SK-N-SH (cell line): ENCODE measurements around the gene MEIS2. TPM values are rescaled to one million over a fixed set of nuclear protein-coding genes. Genes with fewer than 3 reads are reported as not detected.
A peak's percentile ranks its signal among the peaks of the same experiment; 100 is the strongest.

Source experiments
- CTCF ChIA-PET: fragments of 300-600, 350-600 bp; formaldehyde crosslinking; extraction: SDS; loops from one replicate; lab custom pipeline; 2021; lab: Yijun Ruan, JAX
- POLR2A ChIA-PET: fragments of 350-600 bp; sonication (Branson Sonifier 250); formaldehyde crosslinking; extraction: SDS; loops from one replicate; lab custom pipeline; 2020; ENCODE audit warnings: antibody characterized with exemption, inconsistent platforms; lab: Yijun Ruan, JAX
- DNase-seq: peaks from one replicate; pipeline ENCODE4 v3.0.0; 2012
- H2AFZ ChIP-seq: fragments of 200-600 bp; sonication (generic); 2 replicates; pipeline ENCODE4 v1.8.1; 2016; ENCODE audit warnings: antibody characterized with exemption, mild to moderate bottlenecking, low read depth
- H3F3A ChIP-seq: fragments of 200-600 bp; sonication (generic); replicated peaks from 2 replicates; pipeline ENCODE3; 2016; ENCODE audit warnings: antibody characterized with exemption, mild to moderate bottlenecking; ENCODE audit not compliant: insufficient read depth
- H3K27ac ChIP-seq, 2 experiments: fragments of 200-500 bp in 1 of 2; fragments of 200-600 bp in 1 of 2; sonication (Bioruptor generic) in 1 of 2; sonication (generic), shearing (Covaris generic) in 1 of 2; 2 replicates each; pipeline versions ENCODE4 v1.5.1 to v1.6.1; 2014 to 2016; ENCODE audit warnings: low read depth in 2 of 2, inconsistent platforms in 1 of 2, low read length in 1 of 2, mild to moderate bottlenecking in 1 of 2, mixed read lengths in 1 of 2
- H3K27me3 ChIP-seq: fragments of 200-600 bp; sonication (generic), shearing (Covaris generic); 2 replicates; pipeline ENCODE4 v1.6.1; 2016; ENCODE audit warnings: mixed run types; ENCODE audit not compliant: insufficient read depth
- H3K36me3 ChIP-seq, 2 experiments: fragments of 200-500 bp in 1 of 2; fragments of 200-600 bp in 1 of 2; sonication (Bioruptor generic) in 1 of 2; sonication (generic) in 1 of 2; replicated peaks in 1 of 2; 2 replicates each; pipeline versions ENCODE3 to v1.5.1; 2014 to 2016; ENCODE audit warnings: low read length in 1 of 2, mild to moderate bottlenecking in 1 of 2; ENCODE audit not compliant: insufficient read depth in 2 of 2, control insufficient read depth in 1 of 2
- H3K4me1 ChIP-seq, 2 experiments: fragments of 200-500 bp in 1 of 2; fragments of 200-600 bp in 1 of 2; sonication (Bioruptor generic) in 1 of 2; sonication (generic), shearing (Covaris generic) in 1 of 2; 2 replicates each; pipeline versions ENCODE4 v1.5.1 to v1.6.1; 2014 to 2016; ENCODE audit warnings: low read depth in 1 of 2, low read length in 1 of 2, mixed run types in 1 of 2; ENCODE audit not compliant: insufficient read depth in 2 of 2, control insufficient read depth in 1 of 2
- H3K4me2 ChIP-seq: fragments of 200-600 bp; sonication (generic), shearing (Covaris generic); 2 replicates; pipeline ENCODE4 v1.6.1; 2017; ENCODE audit warnings: mixed run types
- H3K4me3 ChIP-seq, 2 experiments: fragments of 200-500 bp in 1 of 2; fragments of 200-600 bp in 1 of 2; sonication (Bioruptor generic) in 1 of 2; sonication (generic), shearing (Covaris generic) in 1 of 2; 2 replicates each; pipeline versions ENCODE4 v1.5.1 to v1.8.1; 2014 to 2016; ENCODE audit warnings: low read depth in 2 of 2, inconsistent platforms in 1 of 2, low read length in 1 of 2, mild to moderate bottlenecking in 1 of 2, mixed read lengths in 1 of 2, moderate library complexity in 1 of 2
- H3K79me2 ChIP-seq: fragments of 200-600 bp; sonication (generic); 2 replicates; pipeline ENCODE4 v1.8.1; 2017; ENCODE audit warnings: mild to moderate bottlenecking; ENCODE audit not compliant: insufficient read depth
- H3K9ac ChIP-seq: fragments of 200-600 bp; sonication (generic); 2 replicates; pipeline ENCODE4 v1.6.1; 2017; ENCODE audit warnings: mixed run types
- H3K9me2 ChIP-seq: fragments of 200-600 bp; sonication (generic); 2 replicates; pipeline ENCODE4 v1.6.1; 2017; ENCODE audit warnings: mixed run types
- H3K9me3 ChIP-seq: fragments of 200-600 bp; sonication (generic); 2 replicates; pipeline ENCODE4 v1.6.1; 2017; ENCODE audit warnings: mixed run types, mild to moderate bottlenecking, moderate library complexity
- H4K20me1 ChIP-seq: fragments of 200-600 bp; sonication (generic); 2 replicates; pipeline ENCODE4 v1.6.1; 2017; ENCODE audit warnings: mild to moderate bottlenecking, mixed run types; ENCODE audit not compliant: insufficient read depth
- FOSL2 ChIP-seq: IDR thresholded peaks from 2 replicates; pipeline ENCODE4 v1.4.0; 2012; ENCODE audit warnings: low read depth, mild to moderate bottlenecking, moderate library complexity, borderline replicate concordance
- FOXJ3 ChIP-seq: sonication (generic); formaldehyde crosslinking; IDR thresholded peaks from 2 replicates; pipeline ENCODE4 v1.5.1; 2020; ENCODE audit warnings: mild to moderate bottlenecking, missing genetic modification reagents
- GABPA ChIP-seq: IDR thresholded peaks from 2 replicates; pipeline ENCODE4 v1.4.0; 2012; ENCODE audit warnings: low read depth, mild to moderate bottlenecking
- GATA2 ChIP-seq: sonication (generic); formaldehyde crosslinking; IDR thresholded peaks from 2 replicates; pipeline ENCODE4 v1.5.0; 2020; ENCODE audit warnings: mild to moderate bottlenecking, missing genetic modification reagents
- JUND ChIP-seq: IDR thresholded peaks from 2 replicates; pipeline ENCODE4 v1.4.0; 2012
- MEF2A ChIP-seq: IDR thresholded peaks from 2 replicates; pipeline ENCODE4 v1.4.0; 2012; ENCODE audit warnings: low read depth, borderline replicate concordance
- MXI1 ChIP-seq: IDR thresholded peaks from 2 replicates; pipeline ENCODE4 v1.6.1; 2012; ENCODE audit warnings: mild to moderate bottlenecking, low read depth, low read length, improper control_type of control experiment
- NFIC ChIP-seq: IDR thresholded peaks from 2 replicates; pipeline ENCODE4 v1.4.0; 2012; ENCODE audit warnings: borderline replicate concordance
- NRF1 ChIP-seq: IDR thresholded peaks from 2 replicates; pipeline ENCODE4 v1.6.1; 2012; ENCODE audit warnings: low read depth, mild to moderate bottlenecking, low read length
- POLR2AphosphoS5 ChIP-seq: IDR thresholded peaks from 2 replicates; pipeline ENCODE4 v1.6.1; 2012; ENCODE audit warnings: low read depth, low read length
- RAD21 ChIP-seq: IDR thresholded peaks from 2 replicates; pipeline ENCODE4 v1.6.1; 2012; ENCODE audit warnings: mild to moderate bottlenecking, low read length
- RFX5 ChIP-seq: IDR thresholded peaks from 2 replicates; pipeline ENCODE4 v1.6.1; 2012; ENCODE audit warnings: mild to moderate bottlenecking, improper control_type of control experiment, low read length
- SIN3A ChIP-seq: IDR thresholded peaks from 2 replicates; pipeline ENCODE4 v1.6.1; 2012; ENCODE audit warnings: low read depth, mild to moderate bottlenecking, low read length, moderate library complexity, borderline replicate concordance
- TCF12 ChIP-seq: IDR thresholded peaks from 2 replicates; pipeline ENCODE4 v1.4.0; 2012
- YY1 ChIP-seq: IDR thresholded peaks from 2 replicates; pipeline ENCODE4 v1.4.0; 2012; ENCODE audit warnings: low read depth, mild to moderate bottlenecking
- WGBS: methylation state at CpG from one replicate; pipeline ENCODE4 v1.1.6; 2017; ENCODE audit warnings: low lambda C conversion rate; 5-methylcytosine and 5-hydroxymethylcytosine counted together
- polyA plus RNA-seq, 3 experiments: library from polyadenylated mRNA; depleted of rRNA; stranded (reverse); fragments of >200 nt; gene quantifications; 2 replicates each; pipeline ENCODE4 v1.2.3, GENCODE V29; 2012
- TF ChIP-seq, protein P1 (sequence below): IDR thresholded peaks from 2 replicates; pipeline ENCODE4; 2012
- TF ChIP-seq, protein P2 (sequence below): fragments of 200-600 bp; sonication (generic); IDR thresholded peaks from 2 replicates; pipeline ENCODE4 v1.6.1; 2017; ENCODE audit warnings: antibody characterized with exemption, mild to moderate bottlenecking, moderate library complexity
- TF ChIP-seq, protein P3 (sequence below): IDR thresholded peaks from 2 replicates; pipeline ENCODE4 v1.6.1; 2012; ENCODE audit warnings: mild to moderate bottlenecking, low read depth, low read length, moderate library complexity

The MEIS2 gene
- polyA plus RNA-seq, 1 of the 3 experiments (the other 2 are of a cell fraction), result 146 TPM

DNA sequence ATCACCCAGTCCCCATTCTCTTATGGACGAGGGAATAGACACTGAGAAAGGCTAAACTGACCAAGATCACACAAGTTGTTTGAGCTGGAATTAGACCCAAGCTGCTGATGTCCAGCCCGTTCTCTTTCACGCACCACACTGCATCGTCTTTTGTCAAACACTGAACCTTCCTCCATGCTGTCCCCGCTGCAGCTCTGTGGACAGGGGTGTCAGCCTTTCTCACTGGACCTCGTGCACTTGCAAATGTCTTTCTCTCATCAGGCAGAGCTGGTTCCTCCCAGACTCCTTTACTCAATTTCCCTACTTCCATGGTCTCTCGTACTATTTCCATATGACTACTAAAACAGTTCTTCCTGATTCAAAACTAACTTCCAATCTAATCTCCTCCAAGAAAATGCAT is 161.6 kb downstream of the MEIS2 start:
- Histone ChIP-seq H3K9ac (no peak overlapping the region), H3K36me3 (peaks cover 70 to 94% of the 10 kb centered on the region in 2 experiments), H3K4me1 (peaks cover 6 to 31% of the 10 kb centered on the region in 2 experiments; a peak in 2 of 4 replicates), H3K4me2 (no peak overlapping the region), H2AFZ (no peak overlapping the region), H3K9me3 (no peaks in the 10 kb centered on the region), H4K20me1 (peaks cover 9% of the 10 kb centered on the region; the same call in 1 of the 2 replicates), H3K27ac (peak overlapping the region in 1 of 2 experiments; percentile 19; a peak in 1 of 4 replicates), H3K9me2 (no peaks in the 10 kb centered on the region), H3F3A (peaks cover 12% of the 10 kb centered on the region), H3K4me3 (no peak overlapping the region), H3K79me2 (peaks cover 72% of the 10 kb centered on the region), H3K27me3 (no peaks in the 10 kb centered on the region)
- 98% methylated on average over 7 of the region's 7 CpGs for WGBS
- POLR2A ChIA-PET, result no interaction called here
- DNase-seq, result no peak
- CTCF ChIA-PET, result interaction anchor here (0.9 kb wide), 1 partner anchor 195 kb away, joined by 3 read pairs; no protein-coding TSS in a partner anchor
- TF ChIP-seq NRF1 (no peak), RAD21 (no peak), NFIC (no peak), GABPA (no peak), GATA2 (CRISPR knock-in tag) (no peak), TCF12 (no peak), RFX5 (no peak), FOXJ3 (no peak), YY1 (no peak), FOSL2 (no peak)
- TF ChIP-seq, protein P1, sequence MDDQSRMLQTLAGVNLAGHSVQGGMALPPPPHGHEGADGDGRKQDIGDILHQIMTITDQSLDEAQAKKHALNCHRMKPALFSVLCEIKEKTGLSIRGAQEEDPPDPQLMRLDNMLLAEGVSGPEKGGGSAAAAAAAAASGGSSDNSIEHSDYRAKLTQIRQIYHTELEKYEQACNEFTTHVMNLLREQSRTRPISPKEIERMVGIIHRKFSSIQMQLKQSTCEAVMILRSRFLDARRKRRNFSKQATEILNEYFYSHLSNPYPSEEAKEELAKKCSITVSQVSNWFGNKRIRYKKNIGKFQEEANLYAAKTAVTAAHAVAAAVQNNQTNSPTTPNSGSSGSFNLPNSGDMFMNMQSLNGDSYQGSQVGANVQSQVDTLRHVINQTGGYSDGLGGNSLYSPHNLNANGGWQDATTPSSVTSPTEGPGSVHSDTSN, result no peak
- TF ChIP-seq, protein P2, sequence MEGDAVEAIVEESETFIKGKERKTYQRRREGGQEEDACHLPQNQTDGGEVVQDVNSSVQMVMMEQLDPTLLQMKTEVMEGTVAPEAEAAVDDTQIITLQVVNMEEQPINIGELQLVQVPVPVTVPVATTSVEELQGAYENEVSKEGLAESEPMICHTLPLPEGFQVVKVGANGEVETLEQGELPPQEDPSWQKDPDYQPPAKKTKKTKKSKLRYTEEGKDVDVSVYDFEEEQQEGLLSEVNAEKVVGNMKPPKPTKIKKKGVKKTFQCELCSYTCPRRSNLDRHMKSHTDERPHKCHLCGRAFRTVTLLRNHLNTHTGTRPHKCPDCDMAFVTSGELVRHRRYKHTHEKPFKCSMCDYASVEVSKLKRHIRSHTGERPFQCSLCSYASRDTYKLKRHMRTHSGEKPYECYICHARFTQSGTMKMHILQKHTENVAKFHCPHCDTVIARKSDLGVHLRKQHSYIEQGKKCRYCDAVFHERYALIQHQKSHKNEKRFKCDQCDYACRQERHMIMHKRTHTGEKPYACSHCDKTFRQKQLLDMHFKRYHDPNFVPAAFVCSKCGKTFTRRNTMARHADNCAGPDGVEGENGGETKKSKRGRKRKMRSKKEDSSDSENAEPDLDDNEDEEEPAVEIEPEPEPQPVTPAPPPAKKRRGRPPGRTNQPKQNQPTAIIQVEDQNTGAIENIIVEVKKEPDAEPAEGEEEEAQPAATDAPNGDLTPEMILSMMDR, result no peak

DNA sequence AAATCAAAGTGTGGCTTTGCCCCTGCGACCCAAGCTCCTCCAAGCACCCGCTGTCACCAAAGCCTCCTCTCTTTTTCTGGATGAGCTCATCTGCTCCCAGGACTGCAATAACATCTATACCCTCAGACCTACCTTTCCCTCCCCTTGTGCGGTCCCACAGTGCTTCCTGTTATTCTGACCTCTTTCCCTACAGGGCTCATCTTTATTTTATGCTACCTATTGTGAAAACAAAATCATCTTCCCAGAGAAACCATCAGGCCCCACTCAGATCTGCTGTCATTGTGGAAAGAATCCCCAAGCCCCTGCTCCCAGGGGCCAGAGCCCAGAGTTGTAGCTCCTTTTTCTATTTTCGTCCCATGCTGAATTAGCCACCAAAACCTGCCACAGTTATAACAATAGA is 162.2 kb downstream of the MEIS2 start:
- DNase-seq, result no peak
- Histone ChIP-seq H3K4me1 (peaks cover 6 to 29% of the 10 kb centered on the region in 2 experiments; a peak in 2 of 4 replicates), H3K9ac (no peak overlapping the region), H3K79me2 (peaks cover 78% of the 10 kb centered on the region), H3K4me2 (no peak overlapping the region), H3K9me2 (no peaks in the 10 kb centered on the region), H4K20me1 (peaks cover 9% of the 10 kb centered on the region; the same call in 1 of the 2 replicates), H3K9me3 (no peaks in the 10 kb centered on the region), H3K27ac (peak overlapping the region in 1 of 2 experiments; percentile 53; a peak in 2 of 4 replicates), H3K27me3 (no peaks in the 10 kb centered on the region), H2AFZ (no peak overlapping the region), H3K36me3 (peaks cover 76 to 94% of the 10 kb centered on the region in 2 experiments), H3K4me3 (no peak overlapping the region), H3F3A (peaks cover 12% of the 10 kb centered on the region)
- TF ChIP-seq, protein P3, sequence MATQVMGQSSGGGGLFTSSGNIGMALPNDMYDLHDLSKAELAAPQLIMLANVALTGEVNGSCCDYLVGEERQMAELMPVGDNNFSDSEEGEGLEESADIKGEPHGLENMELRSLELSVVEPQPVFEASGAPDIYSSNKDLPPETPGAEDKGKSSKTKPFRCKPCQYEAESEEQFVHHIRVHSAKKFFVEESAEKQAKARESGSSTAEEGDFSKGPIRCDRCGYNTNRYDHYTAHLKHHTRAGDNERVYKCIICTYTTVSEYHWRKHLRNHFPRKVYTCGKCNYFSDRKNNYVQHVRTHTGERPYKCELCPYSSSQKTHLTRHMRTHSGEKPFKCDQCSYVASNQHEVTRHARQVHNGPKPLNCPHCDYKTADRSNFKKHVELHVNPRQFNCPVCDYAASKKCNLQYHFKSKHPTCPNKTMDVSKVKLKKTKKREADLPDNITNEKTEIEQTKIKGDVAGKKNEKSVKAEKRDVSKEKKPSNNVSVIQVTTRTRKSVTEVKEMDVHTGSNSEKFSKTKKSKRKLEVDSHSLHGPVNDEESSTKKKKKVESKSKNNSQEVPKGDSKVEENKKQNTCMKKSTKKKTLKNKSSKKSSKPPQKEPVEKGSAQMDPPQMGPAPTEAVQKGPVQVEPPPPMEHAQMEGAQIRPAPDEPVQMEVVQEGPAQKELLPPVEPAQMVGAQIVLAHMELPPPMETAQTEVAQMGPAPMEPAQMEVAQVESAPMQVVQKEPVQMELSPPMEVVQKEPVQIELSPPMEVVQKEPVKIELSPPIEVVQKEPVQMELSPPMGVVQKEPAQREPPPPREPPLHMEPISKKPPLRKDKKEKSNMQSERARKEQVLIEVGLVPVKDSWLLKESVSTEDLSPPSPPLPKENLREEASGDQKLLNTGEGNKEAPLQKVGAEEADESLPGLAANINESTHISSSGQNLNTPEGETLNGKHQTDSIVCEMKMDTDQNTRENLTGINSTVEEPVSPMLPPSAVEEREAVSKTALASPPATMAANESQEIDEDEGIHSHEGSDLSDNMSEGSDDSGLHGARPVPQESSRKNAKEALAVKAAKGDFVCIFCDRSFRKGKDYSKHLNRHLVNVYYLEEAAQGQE, result no peak
- no peak for TF ChIP-seq JUND
- TF ChIP-seq MXI1, result no peak
- TF ChIP-seq MEF2A, result no peak
- TF ChIP-seq GABPA, result no peak
- no peak for TF ChIP-seq TCF12
- TF ChIP-seq POLR2AphosphoS5, result no peak
- no peak for TF ChIP-seq SIN3A
- over 99% methylated on average over 4 of the region's 4 CpGs for WGBS
- POLR2A ChIA-PET, result no interaction called here
- CTCF ChIA-PET, result interaction anchor here (0.9 kb wide), 1 partner anchor 195 kb away, joined by 3 read pairs; no protein-coding TSS in a partner anchor
